NCI-H187 treated with DMSO at 0.1 percent for 48 hours (cell line): Measurements from ENCODE around the gene PCDH7.

Experiments
- DNase-seq: peaks from one replicate; lab custom pipeline; 2025; lab: John Stamatoyannopoulos, UW

The PCDH7 gene, protein sequence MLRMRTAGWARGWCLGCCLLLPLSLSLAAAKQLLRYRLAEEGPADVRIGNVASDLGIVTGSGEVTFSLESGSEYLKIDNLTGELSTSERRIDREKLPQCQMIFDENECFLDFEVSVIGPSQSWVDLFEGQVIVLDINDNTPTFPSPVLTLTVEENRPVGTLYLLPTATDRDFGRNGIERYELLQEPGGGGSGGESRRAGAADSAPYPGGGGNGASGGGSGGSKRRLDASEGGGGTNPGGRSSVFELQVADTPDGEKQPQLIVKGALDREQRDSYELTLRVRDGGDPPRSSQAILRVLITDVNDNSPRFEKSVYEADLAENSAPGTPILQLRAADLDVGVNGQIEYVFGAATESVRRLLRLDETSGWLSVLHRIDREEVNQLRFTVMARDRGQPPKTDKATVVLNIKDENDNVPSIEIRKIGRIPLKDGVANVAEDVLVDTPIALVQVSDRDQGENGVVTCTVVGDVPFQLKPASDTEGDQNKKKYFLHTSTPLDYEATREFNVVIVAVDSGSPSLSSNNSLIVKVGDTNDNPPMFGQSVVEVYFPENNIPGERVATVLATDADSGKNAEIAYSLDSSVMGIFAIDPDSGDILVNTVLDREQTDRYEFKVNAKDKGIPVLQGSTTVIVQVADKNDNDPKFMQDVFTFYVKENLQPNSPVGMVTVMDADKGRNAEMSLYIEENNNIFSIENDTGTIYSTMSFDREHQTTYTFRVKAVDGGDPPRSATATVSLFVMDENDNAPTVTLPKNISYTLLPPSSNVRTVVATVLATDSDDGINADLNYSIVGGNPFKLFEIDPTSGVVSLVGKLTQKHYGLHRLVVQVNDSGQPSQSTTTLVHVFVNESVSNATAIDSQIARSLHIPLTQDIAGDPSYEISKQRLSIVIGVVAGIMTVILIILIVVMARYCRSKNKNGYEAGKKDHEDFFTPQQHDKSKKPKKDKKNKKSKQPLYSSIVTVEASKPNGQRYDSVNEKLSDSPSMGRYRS (N-terminal part only)

GRCh38 chr4:30720021-30720660 is at the start of gene PCDH7:
PCDH7 (plus strand) TSS chr4:30720369; CDS start chr4:30721423, 1,054 bp downstream.
- no peak for DNase-seq

DNA sequence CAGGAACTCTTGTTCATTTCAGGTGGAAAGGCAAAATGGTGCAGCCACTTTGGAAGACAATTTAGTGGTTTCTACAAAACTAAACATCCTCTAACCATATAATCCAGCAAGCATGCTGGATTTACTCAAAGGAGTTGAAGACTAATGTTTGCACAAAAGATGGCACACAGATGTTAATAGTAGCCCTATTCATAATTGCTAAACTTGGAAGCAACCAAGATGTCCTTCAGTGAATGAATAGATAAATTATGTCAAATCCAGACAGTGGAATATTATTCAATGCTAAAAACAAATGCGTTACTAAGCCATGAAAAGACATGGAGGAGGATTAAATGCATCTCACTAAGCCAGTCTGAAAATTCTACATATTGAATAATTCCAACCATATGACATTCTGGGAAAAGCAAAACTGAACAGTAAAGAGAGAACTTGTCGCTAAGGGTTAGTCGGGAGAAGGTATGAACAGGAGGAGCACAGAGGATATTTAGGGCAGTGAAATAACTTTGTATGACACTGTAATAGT is 48.2 kb upstream of the PCDH7 start:
- DNase-seq = no peak

DNA sequence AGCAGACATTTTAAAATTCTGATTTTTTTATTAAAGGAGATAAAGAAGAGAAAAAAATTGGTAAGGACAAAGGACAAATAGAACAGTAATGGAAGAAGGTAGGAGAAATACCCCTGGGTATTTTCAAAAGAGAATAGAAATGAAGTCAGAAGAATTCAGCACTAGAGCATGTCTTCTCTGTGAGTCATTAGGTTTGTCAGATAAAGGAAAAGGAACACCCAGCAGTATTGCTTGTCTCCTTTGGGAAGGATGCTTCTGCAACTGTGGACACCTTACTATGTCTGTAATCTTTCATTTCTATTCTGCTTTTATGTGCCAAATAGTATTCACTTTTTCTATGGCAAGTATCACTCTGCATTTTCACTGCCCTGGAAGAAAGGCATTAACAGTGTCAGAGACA is 24.0 kb upstream of the PCDH7 start:
- no peak for DNase-seq

DNA sequence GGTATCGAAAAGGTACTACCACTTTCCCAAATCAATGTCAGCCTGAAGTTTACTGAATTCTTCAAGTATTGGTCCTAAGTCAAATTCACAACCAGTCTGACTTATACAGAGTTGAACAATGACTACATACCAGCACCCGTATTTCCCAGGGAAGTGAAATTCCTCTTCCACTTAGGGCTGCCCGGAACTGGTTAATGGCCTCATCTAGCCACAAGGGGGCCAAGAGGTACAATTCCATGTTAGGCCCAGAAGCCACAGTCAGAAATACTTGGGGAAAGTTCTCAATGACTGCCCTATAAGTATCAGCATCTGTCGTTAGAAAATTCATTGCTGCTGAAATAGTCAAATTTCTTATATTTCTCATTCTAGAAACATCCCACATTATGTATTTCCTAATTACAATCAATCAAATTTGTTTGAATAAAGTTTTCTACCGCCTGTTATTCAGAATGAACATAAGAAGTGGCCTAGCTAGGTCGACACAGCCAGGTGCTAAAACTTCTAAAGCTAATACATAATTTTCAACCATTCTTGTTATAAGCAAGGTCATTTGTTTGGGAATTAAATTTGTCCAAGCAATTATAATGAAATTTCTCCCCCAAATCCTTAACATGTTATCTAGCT is 5.6 kb upstream of the PCDH7 start:
- DNase-seq = no peak

- no peak for DNase-seq
These were observed 4.0 kb upstream of the PCDH7 start for GRCh38 chr4:30716158-30716557.

DNA sequence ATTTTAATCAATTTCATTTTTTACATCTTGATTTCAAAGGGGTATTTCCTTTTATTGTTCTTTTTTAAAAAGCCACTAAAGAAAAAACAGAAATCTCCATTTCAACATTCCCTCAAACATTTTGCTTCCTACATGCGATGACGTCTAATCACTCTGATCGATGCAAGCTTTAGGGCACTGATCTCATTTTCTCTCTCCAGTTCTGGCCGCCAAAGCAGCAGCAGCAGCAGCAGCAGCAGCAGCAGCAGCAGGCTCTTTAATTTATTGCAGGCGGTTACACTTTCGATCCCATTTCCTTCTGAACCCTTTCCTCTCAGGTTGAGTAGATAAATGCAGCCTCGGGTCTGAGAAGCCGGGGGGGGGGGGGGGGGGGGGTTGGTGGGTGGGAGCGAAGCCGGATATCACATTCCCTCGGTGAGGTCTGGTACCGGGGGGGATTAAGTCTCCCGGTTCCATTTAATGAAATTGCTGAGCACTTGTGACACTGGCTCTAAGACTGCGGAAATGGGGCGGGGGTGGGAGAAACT is 3.4 kb upstream of the PCDH7 start:
- no peak for DNase-seq

GRCh38 chr4:30717208-30718020 is 2.8 kb upstream of the PCDH7 start:
- no peak for DNase-seq

GRCh38 chr4:30718021-30718542 is 2.1 kb upstream of the PCDH7 start:
- DNase-seq = no peak

DNA sequence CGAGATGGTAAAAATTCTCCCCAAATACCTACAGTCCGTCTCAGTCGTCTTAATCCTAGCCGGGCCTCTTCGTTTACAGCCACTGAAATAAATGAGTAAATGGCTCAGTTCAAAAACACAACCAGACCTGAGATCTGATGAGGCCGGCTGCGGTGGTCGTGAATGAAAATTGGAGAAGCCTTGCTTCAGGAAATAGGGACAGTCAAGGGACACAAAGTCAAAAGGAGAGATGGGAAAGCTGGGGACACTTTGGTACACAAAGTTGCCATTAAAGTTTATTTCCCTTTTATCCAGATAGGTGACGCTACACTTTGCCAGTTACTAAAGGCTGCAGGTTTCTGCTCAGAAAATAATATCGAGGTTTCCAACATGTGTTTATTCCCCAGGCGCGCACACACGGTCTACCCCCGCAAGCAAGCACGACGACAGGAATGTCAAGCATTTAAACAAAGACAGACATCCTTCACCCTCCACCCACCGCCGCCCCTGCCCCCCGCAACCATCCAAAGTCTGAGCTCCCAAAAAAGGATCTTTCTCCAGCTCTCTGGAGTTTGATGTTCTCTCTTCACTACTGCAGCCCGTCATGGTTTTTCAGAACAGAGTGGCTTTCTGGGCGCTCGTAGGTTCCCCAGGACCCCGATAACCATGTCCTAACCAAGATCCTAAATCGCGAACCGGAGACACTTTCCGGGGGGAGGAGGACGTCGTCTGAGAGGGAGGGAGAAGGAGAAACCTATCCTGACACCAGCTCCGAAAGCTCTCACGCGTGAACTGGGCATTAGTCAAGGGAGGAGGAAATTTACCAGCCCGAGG is 1.3 kb upstream of the PCDH7 start:
- DNase-seq = no peak

GRCh38 chr4:30719454-30720020 is 632 bp upstream of the PCDH7 start:
- DNase-seq = no peak

GRCh38 chr4:30720661-30721184 is 554 bp downstream of the PCDH7 start:
- no peak for DNase-seq

DNA sequence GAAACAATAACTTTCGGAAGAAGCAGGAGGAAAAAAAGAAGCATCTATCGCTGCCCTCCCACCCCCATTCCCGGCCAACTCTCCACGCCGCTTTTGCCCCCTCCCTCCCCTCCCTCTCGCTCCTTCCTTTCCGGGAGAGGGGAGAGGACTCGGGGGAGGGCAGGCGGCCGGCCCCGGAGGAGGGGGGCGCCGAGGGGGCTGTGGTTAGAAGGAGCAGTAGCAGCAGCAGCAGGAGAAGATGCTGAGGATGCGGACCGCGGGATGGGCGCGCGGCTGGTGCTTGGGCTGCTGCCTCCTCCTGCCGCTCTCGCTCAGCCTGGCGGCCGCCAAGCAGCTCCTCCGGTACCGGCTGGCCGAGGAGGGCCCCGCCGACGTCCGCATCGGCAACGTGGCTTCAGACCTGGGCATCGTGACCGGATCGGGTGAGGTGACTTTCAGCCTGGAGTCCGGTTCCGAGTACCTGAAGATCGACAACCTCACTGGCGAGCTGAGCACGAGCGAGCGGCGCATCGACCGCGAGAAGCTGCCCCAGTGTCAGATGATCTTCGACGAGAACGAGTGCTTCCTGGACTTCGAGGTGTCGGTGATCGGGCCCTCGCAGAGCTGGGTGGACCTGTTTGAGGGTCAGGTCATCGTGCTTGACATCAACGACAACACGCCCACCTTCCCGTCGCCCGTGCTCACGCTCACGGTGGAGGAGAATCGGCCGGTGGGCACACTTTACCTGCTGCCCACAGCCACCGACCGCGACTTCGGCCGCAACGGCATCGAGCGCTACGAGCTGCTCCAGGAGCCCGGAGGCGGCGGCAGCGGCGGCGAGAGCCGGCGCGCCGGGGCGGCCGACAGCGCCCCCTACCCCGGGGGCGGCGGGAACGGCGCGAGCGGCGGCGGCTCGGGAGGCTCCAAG is 1.3 kb downstream of the PCDH7 start:
- DNase-seq = no peak

- no peak for DNase-seq
These were observed 1.9 kb downstream of the PCDH7 start for GRCh38 chr4:30722092-30722358.

GRCh38 chr4:30722359-30723200 is 2.4 kb downstream of the PCDH7 start:
- DNase-seq = no peak

DNA sequence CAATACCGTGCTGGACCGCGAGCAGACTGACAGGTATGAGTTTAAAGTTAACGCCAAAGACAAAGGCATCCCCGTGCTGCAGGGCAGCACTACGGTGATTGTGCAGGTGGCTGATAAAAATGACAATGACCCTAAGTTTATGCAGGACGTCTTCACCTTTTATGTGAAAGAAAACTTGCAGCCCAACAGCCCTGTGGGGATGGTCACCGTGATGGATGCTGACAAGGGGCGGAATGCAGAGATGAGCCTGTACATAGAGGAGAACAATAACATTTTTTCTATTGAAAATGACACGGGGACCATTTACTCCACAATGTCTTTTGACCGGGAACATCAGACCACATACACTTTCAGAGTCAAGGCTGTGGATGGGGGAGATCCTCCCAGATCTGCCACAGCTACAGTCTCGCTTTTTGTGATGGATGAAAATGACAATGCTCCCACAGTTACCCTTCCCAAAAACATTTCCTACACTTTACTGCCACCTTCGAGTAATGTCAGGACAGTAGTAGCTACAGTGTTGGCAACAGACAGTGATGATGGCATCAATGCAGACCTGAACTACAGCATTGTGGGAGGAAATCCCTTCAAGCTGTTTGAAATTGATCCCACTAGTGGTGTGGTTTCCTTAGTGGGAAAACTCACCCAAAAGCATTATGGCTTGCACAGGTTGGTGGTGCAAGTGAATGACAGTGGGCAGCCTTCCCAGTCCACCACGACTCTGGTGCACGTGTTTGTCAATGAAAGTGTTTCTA is 3.2 kb downstream of the PCDH7 start:
- no peak for DNase-seq

DNA sequence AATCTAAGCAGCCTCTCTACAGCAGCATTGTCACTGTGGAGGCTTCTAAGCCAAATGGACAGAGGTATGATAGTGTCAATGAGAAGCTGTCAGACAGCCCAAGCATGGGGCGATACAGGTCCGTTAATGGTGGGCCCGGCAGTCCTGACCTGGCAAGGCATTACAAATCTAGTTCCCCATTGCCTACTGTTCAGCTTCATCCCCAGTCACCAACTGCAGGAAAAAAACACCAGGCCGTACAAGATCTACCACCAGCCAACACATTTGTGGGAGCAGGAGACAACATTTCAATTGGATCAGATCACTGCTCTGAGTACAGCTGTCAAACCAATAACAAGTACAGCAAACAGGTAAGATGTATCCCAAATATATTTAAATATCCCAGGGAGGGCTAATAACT is 4.1 kb downstream of the PCDH7 start:
- no peak for DNase-seq
